GM21360 (cell line): Measurements from ENCODE around the gene MACROD2.

Source experiments
- ATAC-seq: cut with Tn5 transposase; IDR thresholded peaks from one replicate; pipeline ENCODE4 v1.9.1; 2021; ENCODE audit warnings: mild to moderate bottlenecking, moderate library complexity; ENCODE audit not compliant: unreplicated experiment

The MACROD2 gene

GRCh38 chr20:15734052-15734451 lies 1738.7 kb downstream of the MACROD2 start:
- no peak for ATAC-seq

- ATAC-seq = no peak
Observed at GRCh38 chr20:15739035-15739434, 1743.7 kb downstream of the MACROD2 start.

DNA sequence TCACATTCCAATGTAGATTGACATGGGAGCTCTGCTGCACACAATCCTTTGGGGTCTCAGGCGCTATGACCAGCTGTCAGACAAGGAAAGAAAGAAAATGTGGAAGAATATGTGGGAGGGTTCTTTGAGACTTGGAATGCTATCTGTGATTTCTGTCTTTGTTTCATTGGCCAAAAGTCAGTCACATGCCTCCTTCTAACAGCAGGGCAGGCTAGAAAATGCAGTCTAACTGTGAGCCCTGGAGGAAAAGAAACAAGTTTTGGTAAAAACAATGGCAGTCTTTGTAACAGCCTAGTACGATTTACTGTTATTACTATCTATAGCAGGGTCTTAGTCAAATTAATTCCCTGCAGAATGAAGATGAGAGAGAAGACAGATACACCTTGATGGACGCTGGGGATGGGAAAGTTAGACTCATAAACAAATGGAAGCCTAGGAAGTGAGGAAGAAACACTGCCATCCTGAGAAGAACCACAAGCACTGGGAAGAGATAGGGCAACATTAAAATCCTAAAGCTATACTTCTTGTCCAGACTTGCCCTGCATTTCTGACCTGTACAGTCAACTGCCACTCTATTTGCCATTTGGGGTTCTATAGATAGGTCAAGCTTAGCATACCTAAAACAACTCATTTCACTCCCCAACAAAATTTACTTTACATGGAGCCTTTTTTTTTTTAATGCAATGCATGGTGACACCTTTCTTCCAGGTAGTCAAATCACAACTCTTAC lies 1744.9 kb downstream of the MACROD2 start:
- no peak for ATAC-seq

DNA sequence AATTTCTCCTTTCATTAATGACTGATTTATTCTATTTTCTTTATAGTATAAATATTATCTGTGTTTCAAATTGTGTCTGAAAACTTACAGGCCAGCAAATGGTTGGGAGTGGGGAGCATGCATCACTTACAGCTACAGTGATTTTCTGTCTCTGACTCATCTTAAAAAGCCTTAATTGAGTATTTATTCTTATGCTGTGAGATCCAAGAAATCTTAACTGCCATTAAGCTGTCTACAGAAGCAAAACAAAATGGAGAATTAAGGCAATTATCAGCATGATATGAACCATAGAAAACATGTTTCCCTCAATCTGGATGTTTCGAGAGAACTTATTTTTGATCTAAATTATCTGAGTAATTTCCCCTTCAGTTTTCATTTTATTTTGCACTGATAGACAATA lies 1746.8 kb downstream of the MACROD2 start:
- ATAC-seq = no peak

- ATAC-seq = no peak
Observed at GRCh38 chr20:15742627-15743026, 1747.3 kb downstream of the MACROD2 start.

- ATAC-seq = no peak
Observed at GRCh38 chr20:15756002-15756753, 1760.9 kb downstream of the MACROD2 start.

- ATAC-seq = no peak
Observed at GRCh38 chr20:15756754-15757115, 1761.4 kb downstream of the MACROD2 start.

DNA sequence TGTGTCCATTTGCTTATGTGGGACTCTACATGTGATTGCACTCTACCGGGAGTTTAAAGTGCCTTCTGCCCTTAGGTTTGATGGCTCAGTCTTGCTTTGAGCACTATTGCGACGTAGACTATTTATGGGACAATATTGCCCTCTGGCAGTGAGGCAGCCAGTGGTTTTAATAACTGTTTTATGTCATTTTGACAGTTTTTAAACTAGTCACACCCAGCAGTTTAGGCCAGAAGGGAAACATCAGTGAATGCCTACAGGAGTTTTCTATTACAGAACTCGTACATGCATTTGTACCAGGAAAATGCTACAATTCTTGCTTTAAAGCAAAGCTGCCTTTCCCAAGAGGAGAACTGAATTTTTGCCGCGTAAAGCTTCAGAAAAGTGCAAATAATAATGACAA lies 1764.3 kb downstream of the MACROD2 start:
- no peak for ATAC-seq

GRCh38 chr20:15760001-15760621 lies 1764.8 kb downstream of the MACROD2 start:
- no peak for ATAC-seq

DNA sequence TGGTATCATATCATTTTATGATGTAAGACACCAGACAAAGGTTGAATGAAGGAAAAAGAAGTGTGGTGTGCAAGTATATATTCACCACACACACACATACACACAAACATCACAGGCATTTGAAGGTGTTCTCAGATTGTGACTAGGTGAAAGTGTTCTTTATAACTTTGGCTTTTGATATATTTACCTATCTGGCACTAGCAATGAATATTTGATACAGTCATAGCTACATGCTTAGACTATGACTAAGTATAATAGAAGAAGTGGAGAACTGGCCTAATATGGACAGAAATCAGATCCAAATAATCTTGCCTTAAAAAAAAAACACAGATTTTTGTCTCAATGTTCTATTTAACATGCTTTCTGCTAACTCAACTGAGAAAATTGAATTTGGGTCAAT lies 1768.0 kb downstream of the MACROD2 start:
- no peak for ATAC-seq

DNA sequence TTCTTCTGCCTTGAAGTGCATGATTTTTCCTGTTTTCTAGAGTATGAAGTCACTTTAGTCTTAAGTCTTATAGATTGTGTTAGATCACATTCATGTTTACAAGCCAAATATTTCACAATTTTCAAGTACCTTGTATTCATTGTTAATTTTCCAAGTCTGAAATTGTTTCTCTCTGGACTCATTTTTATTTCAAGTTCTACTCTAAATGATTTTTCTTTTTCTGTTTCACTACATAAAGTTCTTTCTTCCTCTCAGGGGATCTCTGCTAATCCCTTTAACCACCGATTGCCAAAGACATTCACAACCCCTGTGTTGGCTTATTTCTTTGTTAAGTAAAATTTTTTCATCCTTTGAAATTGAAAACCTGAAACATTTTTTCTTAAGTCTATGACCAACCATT lies 1772.3 kb downstream of the MACROD2 start:
- ATAC-seq = no peak

DNA sequence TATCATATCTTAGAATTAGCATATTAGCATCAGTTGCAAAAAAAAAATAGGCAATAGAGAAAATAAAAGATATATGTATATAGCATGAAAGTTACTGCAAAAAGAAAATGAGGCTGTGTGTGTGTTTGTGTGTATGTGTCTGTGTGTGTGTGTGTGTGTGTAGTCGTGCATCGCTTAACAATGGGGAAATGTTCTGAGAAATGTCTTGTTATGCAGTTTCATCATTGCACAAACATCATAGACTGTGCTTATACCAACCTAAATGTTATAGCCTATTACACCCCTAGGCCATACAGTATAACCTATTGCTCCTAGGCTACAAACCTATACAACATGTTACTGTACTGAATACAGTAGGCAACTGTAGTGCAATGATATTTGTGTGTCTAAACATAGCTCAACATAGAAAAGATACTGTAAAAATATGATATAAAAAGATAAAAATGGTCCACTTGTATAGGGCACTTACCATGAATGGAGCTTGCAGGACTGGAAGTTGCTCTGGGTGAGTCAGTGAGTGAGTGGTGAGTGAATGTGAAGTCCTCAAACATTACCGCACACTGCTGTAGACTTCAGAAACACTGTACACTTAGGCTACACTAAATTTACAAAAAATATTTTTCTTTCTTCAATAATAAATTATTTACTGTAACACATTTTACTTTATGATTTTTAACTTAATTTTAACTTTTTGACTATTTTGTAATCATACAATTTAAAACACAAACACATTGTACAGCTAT lies 1772.9 kb downstream of the MACROD2 start:
- no peak for ATAC-seq

DNA sequence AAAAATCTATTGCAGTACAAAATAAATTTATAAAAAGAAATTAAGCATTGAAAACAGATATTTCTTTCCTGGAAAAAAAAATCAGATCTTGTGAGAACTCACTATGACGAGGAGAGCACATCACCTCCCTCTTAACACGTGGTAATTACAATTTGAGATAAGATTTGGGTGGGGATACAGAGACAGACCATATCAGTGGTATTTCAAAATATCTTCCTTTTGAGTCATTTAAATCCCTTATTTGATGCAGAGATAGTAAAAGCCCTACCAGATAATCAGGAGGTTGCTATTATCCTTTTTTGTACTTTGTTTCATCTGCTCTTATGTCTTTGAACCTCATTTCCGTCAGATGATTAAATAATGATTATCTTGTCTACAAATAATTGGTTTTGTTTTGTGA lies 1777.5 kb downstream of the MACROD2 start:
- no peak for ATAC-seq

DNA sequence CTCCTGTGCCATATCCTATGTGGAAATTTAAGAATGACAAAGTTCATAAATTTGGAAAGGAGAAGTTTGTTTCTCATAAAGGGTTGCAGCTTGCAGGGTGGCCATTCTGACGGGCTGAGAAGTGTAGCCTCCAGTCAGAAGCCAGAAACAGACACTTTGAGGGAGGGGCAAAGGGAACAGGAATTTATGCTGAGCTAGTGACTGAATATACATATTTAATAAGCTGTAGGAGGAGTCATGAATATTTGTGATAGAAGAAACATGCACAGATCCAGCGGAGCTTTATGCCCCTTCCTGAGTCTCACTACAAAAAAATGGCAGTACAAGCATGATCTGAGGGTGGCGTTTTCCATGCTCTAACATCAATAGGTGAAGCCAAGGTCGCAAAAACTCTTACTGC lies 1779.6 kb downstream of the MACROD2 start:
- no peak for ATAC-seq

DNA sequence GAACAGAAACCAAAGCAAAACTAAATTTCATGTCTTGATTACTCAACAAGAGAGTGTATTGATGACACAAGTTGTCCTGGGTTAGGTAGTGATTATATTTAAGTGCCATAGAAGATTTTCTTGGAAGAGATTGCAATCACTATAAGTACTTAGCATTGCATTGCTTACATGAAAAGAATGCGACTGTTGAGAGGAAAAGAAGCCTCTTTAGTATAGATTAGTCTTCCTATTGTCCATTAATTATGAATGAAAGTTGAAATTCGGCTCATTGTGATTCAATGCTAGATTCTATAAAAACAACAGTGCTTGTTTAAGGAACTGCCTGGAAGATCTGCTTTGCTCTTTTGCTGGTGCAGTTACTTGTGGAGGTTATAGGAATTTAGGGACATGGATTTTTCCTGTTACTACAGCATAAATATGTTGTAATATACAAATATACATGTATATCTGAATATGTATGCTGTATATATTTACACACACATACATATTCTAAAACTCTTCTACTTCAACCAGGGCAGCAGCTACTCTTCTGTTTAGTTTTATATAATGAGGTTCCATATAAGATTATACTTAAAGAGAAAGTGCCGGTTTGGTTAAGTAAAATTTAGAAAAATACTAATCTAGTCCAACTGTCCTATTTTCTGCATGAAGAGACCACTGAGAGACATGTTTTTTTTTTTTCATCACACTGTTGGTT lies 1781.6 kb downstream of the MACROD2 start:
- no peak for ATAC-seq

GRCh38 chr20:15784020-15784419 lies 1788.7 kb downstream of the MACROD2 start:
- no peak for ATAC-seq

DNA sequence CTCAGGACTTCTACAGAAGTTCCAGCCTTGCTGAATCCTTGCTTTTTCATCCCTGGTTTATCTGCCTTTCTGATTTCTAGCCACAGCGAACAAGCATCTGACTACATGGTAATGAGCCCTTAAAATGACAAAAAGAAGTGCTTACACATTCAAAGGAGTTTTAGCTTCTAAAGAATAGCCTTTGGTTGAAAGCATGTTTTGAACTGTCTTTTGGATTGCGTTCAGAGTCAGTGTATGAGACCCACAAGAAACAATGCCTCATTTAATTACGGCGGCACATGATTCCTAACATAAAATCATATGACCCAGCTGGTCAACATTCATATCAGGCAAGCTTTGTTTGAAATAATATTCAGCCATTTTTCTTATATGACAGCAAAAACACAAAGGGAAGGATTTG lies 1793.8 kb downstream of the MACROD2 start:
- no peak for ATAC-seq

DNA sequence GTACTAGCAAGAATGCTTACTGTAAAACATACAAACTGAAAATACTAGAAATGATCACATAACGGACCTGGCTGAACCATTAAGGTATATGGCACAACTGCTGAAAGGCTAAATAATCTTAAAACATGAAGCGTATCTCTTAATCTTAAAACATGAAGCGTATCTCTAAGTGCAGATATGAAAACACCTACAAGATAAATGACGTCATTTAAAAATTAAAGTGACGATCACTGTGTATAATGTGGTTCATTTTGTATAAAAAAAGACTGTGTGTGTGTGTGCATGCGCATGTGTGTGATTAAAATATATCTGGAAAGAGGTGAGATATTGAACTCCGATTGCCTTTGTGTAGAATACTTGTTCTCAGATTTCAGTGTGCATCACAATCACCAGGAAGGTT lies 1797.5 kb downstream of the MACROD2 start:
- no peak for ATAC-seq

DNA sequence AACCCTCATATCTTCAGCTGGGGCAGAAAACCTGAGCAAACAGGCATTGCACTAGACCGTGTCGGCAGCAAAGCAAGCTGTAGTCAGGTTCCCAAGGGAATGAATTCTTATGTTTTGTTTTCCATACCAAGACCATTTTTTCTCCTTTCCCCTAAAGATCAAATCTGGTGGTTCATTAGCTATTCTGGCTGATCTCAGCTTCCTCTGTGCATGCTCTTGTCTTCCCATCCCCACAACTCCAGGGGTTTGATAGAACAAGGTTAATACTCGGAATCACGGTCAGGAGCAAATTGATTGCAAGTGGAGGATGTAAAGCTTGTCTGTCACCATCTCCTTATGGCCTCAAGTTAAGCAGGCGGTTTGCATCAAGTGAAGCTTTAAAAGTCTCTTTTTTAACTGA lies 1799.1 kb downstream of the MACROD2 start:
- ATAC-seq = no peak

- no peak for ATAC-seq
Observed at GRCh38 chr20:15795305-15796019, 1800.1 kb downstream of the MACROD2 start.
